HepG2 (cell line): Measurements from ENCODE around the gene ZNF225. TPM values are rescaled to one million over a fixed set of nuclear protein-coding genes. Genes with fewer than 3 reads are reported as not detected.
A peak's percentile ranks its signal among the peaks of the same experiment; 100 is the strongest.

Experiments used
- ARID3A ChIP-seq: IDR thresholded peaks from 2 replicates; pipeline ENCODE4 v1.6.1; 2012; ENCODE audit warnings: low read depth, low read length, improper control_type of control experiment
- BORCS8-MEF2B ChIP-seq: sonication (generic); formaldehyde crosslinking; IDR thresholded peaks from 2 replicates; pipeline ENCODE4 v1.8.0; 2022; ENCODE audit warnings: mild to moderate bottlenecking, missing genetic modification reagents
- CBX2 ChIP-seq, 2 experiments: fragments of 200-600 bp in 1 of 2; sonication (generic); formaldehyde crosslinking in 1 of 2; IDR thresholded peaks; 2 replicates each; pipeline versions ENCODE4 v1.7.0 to v1.8.1; 2018 to 2022; ENCODE audit warnings: low read depth in 2 of 2, low read length in 1 of 2, mild to moderate bottlenecking in 1 of 2, missing genetic modification reagents in 1 of 2
- CCAR2 ChIP-seq: fragments of 200-400 bp; formaldehyde crosslinking; optimal IDR thresholded peaks from 2 replicates; pipeline ENCODE3; 2018; ENCODE audit warnings: low read depth, mild to moderate bottlenecking, low read length, moderate library complexity
- HIC2 ChIP-seq: sonication (generic); formaldehyde crosslinking; IDR thresholded peaks from 2 replicates; pipeline ENCODE4 v1.9.0; 2022; ENCODE audit warnings: low read depth, missing genetic modification reagents
- IKZF1 ChIP-seq: fragments of 450-650 bp; IDR thresholded peaks from 2 replicates; pipeline ENCODE4 v1.7.1; 2016
- KMT2B ChIP-seq: IDR thresholded peaks from 2 replicates; pipeline ENCODE4 v1.6.1; 2016; ENCODE audit warnings: missing genetic modification reagents, missing compliant biosample characterization
- PATZ1 ChIP-seq: sonication (generic); formaldehyde crosslinking; IDR thresholded peaks from 2 replicates; pipeline ENCODE4 v1.4.0; 2020; ENCODE audit warnings: missing genetic modification reagents
- RAD21 ChIP-seq: fragments of 450-650 bp; formaldehyde crosslinking; IDR thresholded peaks from 2 replicates; pipeline ENCODE4 v1.5.0; 2020; ENCODE audit warnings: mild to moderate bottlenecking
- SIN3B ChIP-seq: fragments of 150-350 bp; IDR thresholded peaks from 2 replicates; pipeline ENCODE4 v1.6.1; 2014; ENCODE audit warnings: low read length
- SNRNP70 ChIP-seq: fragments of 200-400 bp; formaldehyde crosslinking; IDR thresholded peaks from 2 replicates; pipeline ENCODE4 v1.6.1; 2017; ENCODE audit warnings: mild to moderate bottlenecking, low read depth, low read length, moderate library complexity
- ZHX1 ChIP-seq: sonication (generic); formaldehyde crosslinking; IDR thresholded peaks from 2 replicates; pipeline ENCODE4 v1.8.1; 2022; ENCODE audit warnings: low read depth, mild to moderate bottlenecking, missing genetic modification reagents
- ZNF18 ChIP-seq: sonication (generic); formaldehyde crosslinking; IDR thresholded peaks from 2 replicates; pipeline ENCODE4 v1.8.0; 2022; ENCODE audit warnings: mild to moderate bottlenecking, missing genetic modification reagents; ENCODE audit not compliant: insufficient replicate concordance
- ZNF34 ChIP-seq: sonication (generic); formaldehyde crosslinking; IDR thresholded peaks from 2 replicates; pipeline ENCODE4 v1.4.0; 2020; ENCODE audit warnings: mild to moderate bottlenecking, missing genetic modification reagents, borderline replicate concordance
- ZNF597 ChIP-seq: sonication (generic); formaldehyde crosslinking; IDR thresholded peaks from 2 replicates; pipeline ENCODE4 v1.5.0; 2020; ENCODE audit warnings: missing genetic modification reagents
- polyA plus RNA-seq, 8 experiments: library from polyadenylated mRNA; depleted of rRNA in 3 of 8; stranded (reverse) in 7 of 8; unstranded in 1 of 8; fragments of >200 nt; fragmentation: Illumina TruSeq in 4 of 8; extraction: Trizol in 4 of 8; gene quantifications; 2 replicates each; pipeline versions ENCODE4 v1.2.1 to v1.2.3, GENCODE V29; 2011 to 2016; ENCODE audit warnings: low read depth in 4 of 8, missing spikeins in 1 of 8, mixed read lengths in 1 of 8; ENCODE audit not compliant: insufficient read depth in 1 of 8
- total RNA-seq, 5 experiments: library from RNA; depleted of rRNA; stranded (reverse); fragments of >200 nt; fragmentation: Illumina TruSeq; extraction: Trizol; gene quantifications; 2 replicates each; pipeline ENCODE4 v1.2.3, GENCODE V29; 2016; ENCODE audit warnings: low read depth in 1 of 5

The ZNF225 gene
- total and polyA plus RNA-seq, 2 of the 13 experiments (the other 11 are each of a cell fraction or from before 2014, with no cell fraction given), result 0.87 to 3.3 TPM

GRCh38 chr19:44093931-44094765, 19.1 kb upstream of the ZNF225 start, which contains the start of gene ZNF224 (continued):
- TF ChIP-seq PATZ1 (CRISPR knock-in tag) (0 out of 2 replicates have a peak, but pooled peaks have one; percentile 11), CCAR2 (no peak), ARID3A (no peak), CBX2 (IDR thresholded peaks at IDR 0.05; ENCODE audit: low read depth, low read length) (no peak), CBX2 (CRISPR knock-in tag; IDR thresholded peaks at IDR 0.05; ENCODE audit: low read depth) (no peak), SIN3B (no peak), BORCS8-MEF2B (CRISPR knock-in tag) (0 out of 2 replicates have a peak, but pooled peaks have one; percentile 16), SNRNP70 (no peak), ZHX1 (no peak), RAD21 (no peak), IKZF1 (no peak), KMT2B (peak; percentile 83), ZNF597 (no peak), ZNF34 (CRISPR knock-in tag) (no peak), HIC2 (CRISPR knock-in tag) (no peak), ZNF18 (CRISPR knock-in tag) (no peak)
